Fibroblast of lung (primary cell): Measurements from ENCODE around the gene GTF2A1L. TPM values are rescaled to one million over a fixed set of nuclear protein-coding genes. Genes with fewer than 3 reads are reported as not detected.

Experiments
- DNase-seq, 2 donors: peaks; one replicate each; pipeline versions ENCODE4 v3.0.0 to v3.0.0-alpha.2; 2010; ENCODE audit warnings: low read depth in 2 of 2
- H2AFZ ChIP-seq: 2 replicates; pipeline ENCODE4 v1.5.1; 2012; ENCODE audit warnings: low read length, control low read depth, inconsistent platforms
- H3K27ac ChIP-seq: 2 replicates; pipeline ENCODE4 v1.5.1; 2011; ENCODE audit warnings: low read length, control low read depth; ENCODE audit not compliant: insufficient read depth
- H3K27me3 ChIP-seq: 2 replicates; pipeline ENCODE4 v1.5.1; 2011; ENCODE audit warnings: mild to moderate bottlenecking, low read length; ENCODE audit not compliant: control insufficient read depth, insufficient read depth
- H3K36me3 ChIP-seq: 2 replicates; pipeline ENCODE4 v1.5.1; 2011; ENCODE audit warnings: low read length; ENCODE audit not compliant: control insufficient read depth, insufficient read depth
- H3K4me1 ChIP-seq: 2 replicates; pipeline ENCODE4 v1.5.1; 2011; ENCODE audit warnings: low read length; ENCODE audit not compliant: control insufficient read depth, insufficient read depth; ENCODE audit errors: extremely low read depth
- H3K4me2 ChIP-seq: 2 replicates; pipeline ENCODE4 v1.5.1; 2011; ENCODE audit warnings: low read length, control low read depth; ENCODE audit not compliant: insufficient read depth; ENCODE audit errors: extremely low read depth
- H3K4me3 ChIP-seq, 4 experiments: fragments of 200-600 bp in 1 of 4; sonication (generic) in 1 of 4; replicated peaks in 1 of 4; 2 replicates each; pipeline ENCODE4 v1.5.1; 2011 to 2016; ENCODE audit warnings: low read length in 4 of 4, low read depth in 3 of 4, mild to moderate bottlenecking in 3 of 4, control low read depth in 2 of 4, inconsistent platforms in 1 of 4, mixed read lengths in 1 of 4; ENCODE audit not compliant: insufficient read depth in 1 of 4; ENCODE audit errors: control extremely low read depth in 1 of 4
- H3K79me2 ChIP-seq: 2 replicates; pipeline ENCODE4 v1.5.1; 2012; ENCODE audit warnings: mild to moderate bottlenecking, low read length, inconsistent platforms; ENCODE audit not compliant: control insufficient read depth, insufficient read depth
- H3K9ac ChIP-seq: 2 replicates; pipeline ENCODE4 v1.5.1; 2011; ENCODE audit warnings: mild to moderate bottlenecking, low read length, control low read depth; ENCODE audit not compliant: insufficient read depth
- H3K9me3 ChIP-seq: 2 replicates; pipeline ENCODE4 v1.5.1; 2012; ENCODE audit warnings: low read depth, low read length; ENCODE audit not compliant: control insufficient read depth, insufficient read depth
- H4K20me1 ChIP-seq: 2 replicates; pipeline ENCODE4 v1.5.1; 2011; ENCODE audit warnings: low read length; ENCODE audit not compliant: control insufficient read depth, insufficient read depth; ENCODE audit errors: extremely low read depth
- EZH2 ChIP-seq: IDR thresholded peaks from 2 replicates; pipeline ENCODE4 v1.5.1; 2012; ENCODE audit warnings: low read length, control low read depth, mild to moderate bottlenecking; ENCODE audit errors: missing control alignments
- polyA plus RNA-seq, 2 donors: library from polyadenylated mRNA; depleted of rRNA in 1 of 2; stranded (reverse) in 1 of 2; unstranded in 1 of 2; fragments of >200 nt; gene quantifications; 2 replicates each; pipeline ENCODE4 v1.2.1, GENCODE V29; 2011 to 2012; ENCODE audit warnings: missing spikeins in 1 of 2
- total RNA-seq: library from RNA; depleted of rRNA; stranded (reverse); fragments of >200 nt; gene quantifications from 2 replicates; pipeline ENCODE4 v1.2.1, GENCODE V29; 2014
- TF ChIP-seq, protein P1 (sequence below), 2 donors: IDR thresholded peaks in 1 of 2; conservative IDR thresholded peaks in 1 of 2; 1 replicate in 1 of 2; 2 replicates in 1 of 2; pipeline ENCODE4 v1.5.1; 2011 to 2012; ENCODE audit warnings: low read length in 2 of 2, control low read depth in 1 of 2, inconsistent platforms in 1 of 2, low read depth in 1 of 2, mild to moderate bottlenecking in 1 of 2

Gene GTF2A1L
- total and polyA plus RNA-seq, 2 donors (not counting 1 experiment from before 2014, with no cell fraction given), result 0.26 to 3.5 TPM

DNA sequence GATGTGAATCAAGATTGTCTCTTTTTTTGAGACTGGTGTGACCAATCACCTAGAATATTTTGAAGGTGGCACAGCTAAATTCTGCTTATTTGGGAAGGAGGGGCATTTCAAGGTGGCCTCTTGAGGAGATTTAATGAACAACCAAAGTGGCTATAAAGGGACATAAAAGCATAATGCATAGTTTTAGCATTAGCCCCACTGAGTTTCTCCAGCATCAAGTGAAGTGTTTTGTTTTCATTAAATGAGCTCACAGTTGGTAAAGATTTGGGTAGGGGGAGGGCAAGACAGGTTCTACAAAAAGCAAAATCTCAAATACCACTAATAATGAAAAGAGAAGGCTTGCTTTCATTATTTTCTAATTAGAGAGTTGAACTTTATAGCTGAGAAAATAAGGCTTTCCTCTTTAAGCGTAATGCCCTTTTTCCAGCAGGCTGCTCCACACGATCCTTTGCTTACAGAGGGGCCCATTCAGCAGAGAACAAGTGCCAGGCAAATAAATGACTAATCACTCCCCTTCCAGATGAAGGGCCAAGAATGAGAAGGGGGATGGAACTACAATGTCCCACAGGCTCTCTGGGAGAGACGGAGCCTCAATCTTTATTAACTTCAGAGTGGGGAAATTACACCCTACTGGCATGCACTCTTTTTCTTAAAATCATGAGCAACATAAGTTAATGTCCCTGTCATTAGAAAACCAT is 102.0 kb downstream of the GTF2A1L start:
- no peak overlapping the region for H3K4me3 ChIP-seq
- no peak overlapping the region for H3K27ac ChIP-seq
- no peaks in the 10 kb centered on the region for H3K27me3 ChIP-seq
- no peaks in the 10 kb centered on the region for H3K36me3 ChIP-seq
- no peak overlapping the region for H2AFZ ChIP-seq
- H3K9me3 ChIP-seq, result no peaks in the 10 kb centered on the region
- no peak overlapping the region for H3K4me2 ChIP-seq
- no peak overlapping the region for H3K9ac ChIP-seq
- H3K4me1 ChIP-seq, result peaks cover 10% of the 10 kb centered on the region
- H4K20me1 ChIP-seq, result no peaks in the 10 kb centered on the region
- peak in 1 of 2 donors; percentile 69 for DNase-seq
- TF ChIP-seq, protein P1, sequence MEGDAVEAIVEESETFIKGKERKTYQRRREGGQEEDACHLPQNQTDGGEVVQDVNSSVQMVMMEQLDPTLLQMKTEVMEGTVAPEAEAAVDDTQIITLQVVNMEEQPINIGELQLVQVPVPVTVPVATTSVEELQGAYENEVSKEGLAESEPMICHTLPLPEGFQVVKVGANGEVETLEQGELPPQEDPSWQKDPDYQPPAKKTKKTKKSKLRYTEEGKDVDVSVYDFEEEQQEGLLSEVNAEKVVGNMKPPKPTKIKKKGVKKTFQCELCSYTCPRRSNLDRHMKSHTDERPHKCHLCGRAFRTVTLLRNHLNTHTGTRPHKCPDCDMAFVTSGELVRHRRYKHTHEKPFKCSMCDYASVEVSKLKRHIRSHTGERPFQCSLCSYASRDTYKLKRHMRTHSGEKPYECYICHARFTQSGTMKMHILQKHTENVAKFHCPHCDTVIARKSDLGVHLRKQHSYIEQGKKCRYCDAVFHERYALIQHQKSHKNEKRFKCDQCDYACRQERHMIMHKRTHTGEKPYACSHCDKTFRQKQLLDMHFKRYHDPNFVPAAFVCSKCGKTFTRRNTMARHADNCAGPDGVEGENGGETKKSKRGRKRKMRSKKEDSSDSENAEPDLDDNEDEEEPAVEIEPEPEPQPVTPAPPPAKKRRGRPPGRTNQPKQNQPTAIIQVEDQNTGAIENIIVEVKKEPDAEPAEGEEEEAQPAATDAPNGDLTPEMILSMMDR (conservative IDR thresholded peaks at IDR 0.05 in 1 of 2, IDR thresholded peaks at IDR 0.05 in 1 of 2; ENCODE audit: low read depth in 1 of 2, low read length in 2 of 2), result no peak
- no peak for TF ChIP-seq EZH2
- H3K79me2 ChIP-seq, result no peaks in the 10 kb centered on the region

DNA sequence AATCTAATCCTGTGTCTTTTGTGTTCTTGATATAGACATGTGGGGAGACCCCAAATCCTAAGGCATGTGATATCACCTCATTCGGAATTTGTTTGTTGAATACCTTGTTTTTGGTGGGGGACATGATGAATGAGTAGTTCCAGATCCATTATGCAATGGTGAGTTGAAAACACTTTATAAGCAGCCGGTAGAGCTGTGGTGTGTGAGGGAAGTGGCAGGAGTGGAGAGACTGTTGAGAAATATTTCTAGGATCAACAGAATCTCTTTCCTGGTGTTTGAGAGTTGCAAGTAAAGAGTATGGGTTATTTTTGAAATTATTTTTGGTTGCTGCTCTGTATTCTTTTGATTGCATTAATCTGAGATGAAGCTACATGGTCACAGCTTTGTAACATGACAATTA is 103.5 kb downstream of the GTF2A1L start:
- TF ChIP-seq EZH2, result no peak
- TF ChIP-seq, protein P1 (conservative IDR thresholded peaks at IDR 0.05 in 1 of 2, IDR thresholded peaks at IDR 0.05 in 1 of 2; ENCODE audit: low read depth in 1 of 2, low read length in 2 of 2), result no peak
- H3K4me2 ChIP-seq, result no peak overlapping the region
- H4K20me1 ChIP-seq, result no peaks in the 10 kb centered on the region
- H3K9me3 ChIP-seq, result no peaks in the 10 kb centered on the region
- no peak overlapping the region for H2AFZ ChIP-seq
- no peaks in the 10 kb centered on the region for H3K36me3 ChIP-seq
- H3K4me3 ChIP-seq, result no peak overlapping the region
- H3K4me1 ChIP-seq, result peaks cover 3% of the 10 kb centered on the region
- H3K79me2 ChIP-seq, result no peaks in the 10 kb centered on the region
- no peak overlapping the region for H3K9ac ChIP-seq
- no peak overlapping the region for H3K27ac ChIP-seq
- DNase-seq, result no peak
- H3K27me3 ChIP-seq, result no peaks in the 10 kb centered on the region

DNA sequence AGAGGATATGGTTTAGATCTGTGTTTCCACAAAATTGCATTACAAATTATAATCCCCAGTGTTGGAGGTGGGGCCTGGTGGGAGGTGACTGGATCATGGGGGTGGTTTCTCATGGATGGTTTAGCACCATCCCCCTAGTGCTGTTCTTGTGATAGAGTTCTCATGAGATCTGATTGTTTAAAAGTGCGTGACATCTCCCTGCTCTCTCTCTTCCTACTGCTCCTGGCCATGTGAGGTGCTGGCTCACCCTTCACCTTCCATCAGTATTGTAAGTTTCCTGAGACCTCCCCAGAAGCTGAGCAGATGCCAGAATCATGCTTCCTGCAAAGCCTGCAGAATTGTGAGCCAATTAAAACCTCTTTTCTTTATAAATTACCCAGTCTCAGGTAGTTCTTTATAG is 104.7 kb downstream of the GTF2A1L start:
- Histone ChIP-seq H2AFZ (no peak overlapping the region), H3K79me2 (no peaks in the 10 kb centered on the region), H3K36me3 (no peaks in the 10 kb centered on the region), H3K4me1 (peaks cover 3% of the 10 kb centered on the region), H3K4me3 (no peak overlapping the region), H3K27me3 (no peaks in the 10 kb centered on the region), H3K9ac (no peak overlapping the region), H4K20me1 (no peaks in the 10 kb centered on the region), H3K27ac (peak overlapping the region; percentile 18), H3K4me2 (no peak overlapping the region), H3K9me3 (no peaks in the 10 kb centered on the region)
- no peak for DNase-seq
- no peak for TF ChIP-seq EZH2
- TF ChIP-seq, protein P1 (conservative IDR thresholded peaks at IDR 0.05 in 1 of 2, IDR thresholded peaks at IDR 0.05 in 1 of 2; ENCODE audit: low read depth in 1 of 2, low read length in 2 of 2), result no peak
